Cardiac septum (tissue), 1 donor: ENCODE results near the gene KRAS. TPM values are rescaled to one million over a fixed set of nuclear protein-coding genes. Genes with fewer than 3 reads are reported as not detected.

ENCODE experiments used
- DNase-seq: peaks from one replicate; pipeline ENCODE4 v3.0.0-alpha.2; 2020; ENCODE audit warnings: low spot score
- intact Hi-C: fragments of 100-400 bp; cut with DNase I; formaldehyde crosslinking; loops from one replicate; pipeline ENCODE4 v1.14.0; 2022
- total RNA-seq: library from RNA; stranded (reverse); fragmentation: NEBNext Ultra II Directional; extraction: Animal tissue kit (Norgen Biotek cat#: 25700); gene quantifications from one replicate; pipeline ENCODE4 v1.2.1, GENCODE V29; 2021
- donor health status: DM: no; HTN: no; CAD: no.

KRAS gene
- total RNA-seq, 1 donor from 2014 or later, result 11.2 TPM

DNA sequence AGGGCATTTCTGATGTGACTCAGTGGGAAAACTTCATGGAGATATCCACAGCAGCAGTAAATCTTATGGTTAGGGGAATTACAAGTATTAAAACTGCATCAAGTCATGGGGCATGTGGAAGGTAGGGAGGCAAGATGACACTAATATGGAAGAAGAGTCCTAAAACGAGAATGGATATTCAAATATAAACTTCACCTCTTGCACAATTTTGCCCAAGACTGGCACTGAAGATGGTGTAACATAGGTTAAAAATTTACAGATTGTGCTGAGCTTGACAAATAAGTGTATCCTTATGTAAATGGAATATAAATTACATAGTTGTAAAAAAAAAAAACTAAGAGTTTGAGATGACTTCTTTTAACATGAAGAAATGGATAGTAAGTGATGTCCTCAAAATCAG lies 42.9 kb downstream of the KRAS start:
- intact Hi-C loops, result no loop called here
- DNase-seq, result no peak

GRCh38 chr12:25207411-25207810 lies 43.3 kb downstream of the KRAS start:
- DNase-seq, result no peak
- intact Hi-C loops, result no loop called here

DNA sequence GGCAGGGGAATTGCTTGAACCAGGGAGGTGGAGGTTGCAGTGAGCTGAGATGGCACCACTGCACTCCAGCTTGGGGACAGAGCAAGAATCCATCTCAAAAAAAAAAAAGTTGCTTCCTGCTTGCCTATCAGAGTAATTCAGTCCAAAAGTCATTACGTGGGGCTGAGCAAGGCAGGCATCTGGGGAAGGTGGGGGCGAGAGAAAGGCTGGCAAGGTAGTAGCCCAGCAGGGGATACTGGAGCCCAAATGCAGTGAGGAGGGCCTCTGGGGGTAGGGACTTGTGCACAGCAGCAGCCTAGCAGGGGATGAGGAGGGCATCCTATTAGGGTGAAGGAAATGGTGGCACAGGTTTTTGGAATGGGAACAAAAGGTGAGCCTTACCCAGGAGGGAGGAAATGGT lies 48.6 kb downstream of the KRAS start:
- intact Hi-C loops, result no loop called here
- DNase-seq, result no peak

GRCh38 chr12:25200703-25201102 lies 50.0 kb downstream of the KRAS start:
- no peak for DNase-seq
- intact Hi-C loops, result no loop called here

GRCh38 chr12:25197608-25198007 lies 53.1 kb downstream of the KRAS start:
- DNase-seq, result no peak
- intact Hi-C loops, result loop anchor here (5.0 kb wide), 1 partner anchor 55 kb away; the partner anchor contains the start of gene KRAS

GRCh38 chr12:25195056-25195971 lies 55.4 kb downstream of the KRAS start, which contains the start of the genes DNAI7 and ETFRF1:
Gene DNAI7, minus strand, starts transcription at chr12:25195160. Its CDS starts 82 bp downstream, at chr12:25195078.
Gene ETFRF1, plus strand, starts transcription at chr12:25195237. Its CDS starts 8,720 bp downstream, at chr12:25203957.
- intact Hi-C loops, result loop anchor here (5.0 kb wide), 1 partner anchor 57 kb away; the partner anchor contains the start of gene KRAS
- peak; percentile 97 for DNase-seq

GRCh38 chr12:25194722-25195055 lies 56.0 kb downstream of the KRAS start:
- no peak for DNase-seq
- intact Hi-C loops, result loop anchor here (5.0 kb wide), 1 partner anchor 58 kb away; the partner anchor contains the start of gene KRAS

DNA sequence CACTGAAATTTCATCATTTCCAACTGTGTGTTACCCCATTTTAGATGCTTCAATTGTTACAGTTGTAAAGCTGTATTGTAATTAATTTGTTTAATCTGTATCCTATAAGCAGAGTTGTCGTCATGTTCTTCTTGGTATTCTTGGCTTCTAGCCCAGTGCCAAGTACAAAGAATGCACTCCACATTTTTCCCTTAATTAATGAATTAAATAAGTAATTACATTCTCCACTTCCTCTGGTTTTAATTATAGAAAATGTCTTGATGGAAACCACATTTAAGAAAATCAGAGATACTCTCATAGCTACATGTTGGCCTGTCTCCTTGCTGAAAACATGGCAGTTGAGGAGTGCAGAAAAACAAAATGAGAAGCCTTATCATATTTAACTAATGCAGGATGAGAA lies 56.5 kb downstream of the KRAS start:
- intact Hi-C loops, result no loop called here
- DNase-seq, result no peak

- intact Hi-C loops, result no loop called here
- DNase-seq, result no peak
Measured at GRCh38 chr12:25190793-25191192, 59.9 kb downstream of the KRAS start.

DNA sequence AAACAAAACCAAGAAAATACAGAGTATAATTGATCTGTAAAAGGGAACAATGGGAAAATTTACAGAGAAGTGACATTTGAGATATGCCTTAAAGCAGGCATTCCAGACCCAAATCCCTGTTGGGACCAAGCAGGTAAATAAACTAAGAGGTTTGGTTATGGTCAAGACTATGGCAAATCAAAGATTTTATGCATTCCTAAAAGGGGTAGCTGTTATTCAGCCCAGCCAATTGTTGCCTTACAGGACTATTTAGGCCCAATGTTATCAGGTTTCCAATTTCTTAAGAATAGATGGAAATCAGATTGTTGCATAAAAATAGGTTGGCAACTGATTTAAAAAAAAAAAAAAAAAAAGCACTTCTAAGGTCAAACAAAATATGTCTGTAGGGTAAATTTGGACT lies 61.1 kb downstream of the KRAS start:
- intact Hi-C loops, result no loop called here

DNA sequence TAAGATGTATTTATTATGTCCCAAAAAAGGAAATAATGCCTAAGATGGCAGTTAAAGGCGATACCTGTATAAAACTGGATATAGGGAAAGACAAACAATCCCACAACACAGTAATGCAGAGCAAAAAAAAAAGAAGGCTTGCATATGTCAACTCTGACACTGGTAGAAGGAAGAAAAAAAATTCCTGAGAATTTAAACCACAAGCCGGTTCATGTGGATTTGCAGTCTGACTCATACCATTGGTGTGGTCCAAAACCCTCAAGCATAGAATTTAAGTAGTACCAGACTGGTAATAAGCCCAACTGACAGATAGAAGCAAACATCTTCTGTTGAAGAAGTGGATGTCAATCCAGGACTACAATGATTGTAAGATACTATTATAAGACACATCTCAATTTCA lies 62.9 kb downstream of the KRAS start:
- DNase-seq, result no peak
- intact Hi-C loops, result no loop called here

More for the DNA sequence above, 61.1 kb downstream of the KRAS start:
- DNase-seq, result no peak

DNA sequence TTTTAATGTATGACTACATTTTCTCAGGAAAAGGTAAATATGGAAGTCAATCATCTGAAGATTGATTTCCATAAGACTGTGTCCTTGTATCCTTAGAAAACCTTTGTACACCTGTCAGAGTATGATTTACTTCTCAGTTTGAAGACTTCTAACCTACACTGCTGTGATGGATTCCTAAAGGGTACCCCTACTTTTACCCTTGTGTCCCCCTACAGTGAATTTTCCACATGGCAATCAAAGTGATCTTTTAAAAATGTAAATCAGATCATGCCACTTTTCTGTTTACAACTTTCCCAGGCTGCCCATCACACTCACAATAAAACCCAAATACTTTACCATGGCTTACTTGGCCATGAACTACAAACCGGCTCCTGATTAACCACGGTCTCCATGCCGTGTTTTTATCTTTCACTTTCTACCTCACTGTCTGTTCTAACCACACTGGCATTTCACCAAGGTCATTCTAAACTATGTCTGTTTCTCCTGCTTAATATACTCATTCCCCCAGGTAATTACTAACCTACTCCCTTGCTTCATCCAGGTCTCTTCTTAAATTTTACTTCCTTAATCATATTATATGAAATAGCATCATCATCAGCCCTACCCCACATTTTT lies 63.8 kb downstream of the KRAS start:
- intact Hi-C loops, result no loop called here
- no peak for DNase-seq

GRCh38 chr12:25186038-25186787 lies 64.5 kb downstream of the KRAS start:
- intact Hi-C loops, result no loop called here
- DNase-seq, result no peak

DNA sequence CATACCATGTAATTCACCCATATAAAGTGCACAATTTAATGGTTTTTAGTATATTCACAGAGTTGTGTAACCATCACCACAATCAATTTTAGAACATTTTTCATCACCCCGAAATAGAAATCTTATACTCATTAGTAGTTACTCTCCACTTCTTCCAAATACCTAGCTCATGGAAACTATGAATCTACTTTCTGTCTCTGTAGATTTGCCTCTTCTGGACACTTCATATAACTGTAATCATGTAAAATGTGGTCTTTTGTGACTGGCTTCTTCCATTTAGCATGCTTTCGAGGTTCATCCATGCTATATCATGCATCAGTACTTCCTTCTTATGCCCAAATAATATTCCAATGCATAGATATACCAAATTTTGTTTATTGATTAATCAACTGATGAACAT lies 66.6 kb downstream of the KRAS start:
- DNase-seq, result no peak
- intact Hi-C loops, result no loop called here

GRCh38 chr12:25182765-25183164 lies 68.0 kb downstream of the KRAS start:
- no peak for DNase-seq
- intact Hi-C loops, result no loop called here

- intact Hi-C loops, result no loop called here
- DNase-seq, result no peak
Measured at GRCh38 chr12:25162866-25163265, 87.9 kb downstream of the KRAS start.

DNA sequence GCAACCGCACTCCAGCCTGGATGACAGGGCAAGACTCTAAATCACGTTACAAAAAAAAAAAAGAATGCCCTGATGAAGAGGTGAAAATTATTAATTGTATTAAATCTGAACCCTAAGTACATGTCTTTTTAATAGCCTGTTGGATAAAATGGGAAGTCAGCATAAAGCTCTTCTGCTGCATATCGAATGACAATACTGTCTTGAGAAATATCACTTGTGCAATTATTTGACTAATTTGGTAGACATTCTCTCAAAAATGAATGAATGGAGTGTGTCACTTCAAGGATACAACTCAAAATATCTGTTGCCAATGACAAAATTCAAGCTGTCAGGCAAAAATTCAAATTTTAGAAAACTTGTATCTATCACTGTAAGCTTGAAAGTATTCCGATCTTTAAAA lies 94.7 kb downstream of the KRAS start:
- DNase-seq, result no peak
- intact Hi-C loops, result no loop called here

GRCh38 chr12:25155022-25155576 lies 95.6 kb downstream of the KRAS start:
- DNase-seq, result no peak
- intact Hi-C loops, result no loop called here
